Measurements from ENCODE around the gene LZTR1.

Gene LZTR1

DNA sequence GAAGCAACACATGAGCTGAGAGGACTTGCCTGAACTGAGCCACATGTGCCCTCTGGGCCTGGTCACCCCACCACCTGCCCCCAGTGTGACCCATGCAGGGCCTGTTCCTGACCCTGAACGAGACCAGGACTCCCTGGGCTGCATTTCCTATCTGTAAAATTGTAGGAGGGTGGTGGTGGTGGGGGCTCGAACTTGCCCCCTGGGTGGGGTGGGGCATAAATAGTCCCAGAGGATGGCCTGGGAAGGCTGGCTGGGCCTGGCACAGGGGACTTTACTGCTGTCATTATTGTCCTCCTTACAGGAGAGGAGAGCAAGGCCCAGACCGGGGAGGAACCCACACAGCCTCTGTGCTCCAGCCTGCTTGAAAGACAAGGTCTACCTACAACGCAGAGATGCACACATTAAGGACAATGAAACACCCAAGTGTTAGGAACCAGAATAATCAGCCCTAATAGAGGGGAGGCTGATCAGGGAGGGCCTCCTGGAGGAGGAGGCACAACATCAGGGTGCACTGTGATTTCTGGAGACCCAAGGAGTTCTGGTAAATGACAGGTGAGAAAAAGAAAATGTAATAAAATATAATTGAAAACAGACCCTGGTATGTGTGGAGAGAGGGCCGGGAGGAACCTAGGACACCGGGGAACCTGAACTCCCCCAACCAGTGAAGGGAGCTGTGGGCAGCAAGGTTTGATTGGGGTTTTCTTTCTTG is 17.9 kb upstream of the LZTR1 start:
- H3K36me3 ChIP-seq (replicated peaks; ENCODE audit: low read depth, low read length): no peaks in the 10 kb centered on the region

DNA sequence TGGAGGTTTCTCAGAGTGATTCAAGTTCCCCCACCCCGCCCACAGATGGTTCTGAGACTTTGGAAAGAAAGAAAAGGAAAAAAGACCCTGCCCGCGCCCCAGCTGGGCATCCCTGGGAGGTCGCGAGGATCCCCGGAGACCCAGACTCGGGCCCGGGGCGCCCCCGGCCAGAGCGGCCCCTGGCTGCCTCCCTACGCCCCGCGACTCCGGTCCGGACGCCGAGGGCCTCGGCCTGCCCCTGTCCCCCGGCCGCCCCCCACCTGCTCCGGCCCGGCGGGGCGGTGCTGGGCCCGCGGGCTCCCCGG is 17.3 kb upstream of the LZTR1 start:
- peaks cover 20% of the 10 kb centered on the region for H3K27me3 ChIP-seq (ENCODE audit: low read depth, low read length)
- no peaks in the 10 kb centered on the region for H4K20me1 ChIP-seq (ENCODE audit: insufficient read depth, low read length)
- H3K9me3 ChIP-seq (ENCODE audit: insufficient read depth, low read length): no peaks in the 10 kb centered on the region
- no peaks in the 10 kb centered on the region for H3K79me2 ChIP-seq (ENCODE audit: low read length)
- 0 out of 2 replicates have a peak overlapping the region, but pooled peaks have one; percentile 10 for H3K9ac ChIP-seq (ENCODE audit: low read length)
- H3K4me1 ChIP-seq (ENCODE audit: low read length): peaks cover 15% of the 10 kb centered on the region
- TF ChIP-seq EZH2phosphoT487 (IDR thresholded peaks at IDR 0.05; ENCODE audit: low read depth): no peak
- no peaks in the 10 kb centered on the region for H3K36me3 ChIP-seq (replicated peaks; ENCODE audit: low read depth, low read length)
- H3K27ac ChIP-seq (ENCODE audit: low read length): no peak overlapping the region
- H3K4me2 ChIP-seq (ENCODE audit: low read length): peak overlapping the region; percentile 60
- peak overlapping the region; percentile 52; the same call in 1 of the 2 replicates for H2AFZ ChIP-seq (ENCODE audit: low read depth, low read length)
- peak overlapping the region; percentile 65 for H3K4me3 ChIP-seq (ENCODE audit: low read length)

More for the DNA sequence above, 17.9 kb upstream of the LZTR1 start:
- no peak overlapping the region for H3K27ac ChIP-seq (ENCODE audit: low read length)
- 0 out of 2 replicates have a peak overlapping the region, but pooled peaks have one; percentile 10 for H3K9ac ChIP-seq (ENCODE audit: low read length)
- H3K4me1 ChIP-seq (ENCODE audit: low read length): peaks cover 15% of the 10 kb centered on the region
- peaks cover 20% of the 10 kb centered on the region for H3K27me3 ChIP-seq (ENCODE audit: low read depth, low read length)
- no peaks in the 10 kb centered on the region for H3K79me2 ChIP-seq (ENCODE audit: low read length)
- H4K20me1 ChIP-seq (ENCODE audit: insufficient read depth, low read length): no peaks in the 10 kb centered on the region
- peak overlapping the region; percentile 60 for H3K4me2 ChIP-seq (ENCODE audit: low read length)
- TF ChIP-seq EZH2phosphoT487 (IDR thresholded peaks at IDR 0.05; ENCODE audit: low read depth): no peak
- TF ChIP-seq, protein P1, sequence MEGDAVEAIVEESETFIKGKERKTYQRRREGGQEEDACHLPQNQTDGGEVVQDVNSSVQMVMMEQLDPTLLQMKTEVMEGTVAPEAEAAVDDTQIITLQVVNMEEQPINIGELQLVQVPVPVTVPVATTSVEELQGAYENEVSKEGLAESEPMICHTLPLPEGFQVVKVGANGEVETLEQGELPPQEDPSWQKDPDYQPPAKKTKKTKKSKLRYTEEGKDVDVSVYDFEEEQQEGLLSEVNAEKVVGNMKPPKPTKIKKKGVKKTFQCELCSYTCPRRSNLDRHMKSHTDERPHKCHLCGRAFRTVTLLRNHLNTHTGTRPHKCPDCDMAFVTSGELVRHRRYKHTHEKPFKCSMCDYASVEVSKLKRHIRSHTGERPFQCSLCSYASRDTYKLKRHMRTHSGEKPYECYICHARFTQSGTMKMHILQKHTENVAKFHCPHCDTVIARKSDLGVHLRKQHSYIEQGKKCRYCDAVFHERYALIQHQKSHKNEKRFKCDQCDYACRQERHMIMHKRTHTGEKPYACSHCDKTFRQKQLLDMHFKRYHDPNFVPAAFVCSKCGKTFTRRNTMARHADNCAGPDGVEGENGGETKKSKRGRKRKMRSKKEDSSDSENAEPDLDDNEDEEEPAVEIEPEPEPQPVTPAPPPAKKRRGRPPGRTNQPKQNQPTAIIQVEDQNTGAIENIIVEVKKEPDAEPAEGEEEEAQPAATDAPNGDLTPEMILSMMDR (IDR thresholded peaks at IDR 0.05; ENCODE audit: low read depth, low read length): no peak
- H3K4me3 ChIP-seq (ENCODE audit: low read length): peak overlapping the region; percentile 65
- no peaks in the 10 kb centered on the region for H3K9me3 ChIP-seq (ENCODE audit: insufficient read depth, low read length)
- peak overlapping the region; percentile 52; the same call in 1 of the 2 replicates for H2AFZ ChIP-seq (ENCODE audit: low read depth, low read length)

DNA sequence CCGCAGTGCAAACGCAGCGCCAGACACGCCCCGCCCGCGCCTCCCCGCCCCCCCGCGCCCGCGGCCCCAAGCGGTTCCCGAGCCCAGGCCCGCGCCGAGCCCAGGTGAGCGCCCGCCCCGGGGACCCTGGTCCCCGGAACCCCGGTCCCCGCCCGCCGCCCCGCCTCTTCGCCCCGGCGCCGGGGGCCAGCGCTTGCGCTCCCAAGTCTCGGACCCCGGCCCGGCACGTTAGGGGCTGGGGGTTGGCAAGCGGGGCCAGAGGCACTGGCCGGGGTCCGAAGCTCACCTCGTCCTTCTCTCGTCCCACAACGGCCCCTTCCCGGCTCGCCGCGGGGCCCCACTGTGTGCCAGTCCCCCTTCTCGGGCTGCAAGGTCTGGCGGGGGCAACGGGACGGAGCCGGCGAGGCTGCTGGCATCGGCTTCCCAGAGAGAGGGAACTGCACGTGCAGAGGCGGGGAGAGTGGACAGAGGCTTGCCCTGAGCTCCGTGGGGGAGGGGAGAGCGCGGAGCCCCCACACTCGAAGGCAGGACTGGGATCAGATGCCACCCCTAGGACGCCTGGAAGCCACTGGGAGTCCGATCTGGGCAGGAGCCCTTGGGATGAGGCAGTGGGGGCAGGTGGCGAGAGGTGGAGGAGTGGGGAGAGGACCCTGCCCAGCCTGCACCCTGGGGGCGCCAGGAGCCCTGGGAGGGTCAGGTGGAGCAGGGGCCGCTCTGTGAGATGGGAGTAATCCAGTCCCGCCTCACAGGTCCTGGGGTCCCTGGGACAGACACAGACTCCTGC is 16.8 kb upstream of the LZTR1 start:
- Histone ChIP-seq H3K36me3 (replicated peaks; ENCODE audit: low read depth, low read length) (no peaks in the 10 kb centered on the region), H3K4me3 (ENCODE audit: low read length) (peak overlapping the region; percentile 78), H2AFZ (ENCODE audit: low read depth, low read length) (no peak overlapping the region; the same call in 1 of the 2 replicates), H3K27ac (ENCODE audit: low read length) (no peak overlapping the region), H3K79me2 (ENCODE audit: low read length) (no peaks in the 10 kb centered on the region), H3K9ac (ENCODE audit: low read length) (peak overlapping the region; percentile 38; the same call in 1 of the 2 replicates), H3K4me1 (ENCODE audit: low read length) (peaks cover 15% of the 10 kb centered on the region), H4K20me1 (ENCODE audit: insufficient read depth, low read length) (no peaks in the 10 kb centered on the region), H3K4me2 (ENCODE audit: low read length) (peak overlapping the region; percentile 96), H3K9me3 (ENCODE audit: insufficient read depth, low read length) (no peaks in the 10 kb centered on the region), H3K27me3 (ENCODE audit: low read depth, low read length) (peaks cover 20% of the 10 kb centered on the region)
- TF ChIP-seq, protein P1 (IDR thresholded peaks at IDR 0.05; ENCODE audit: low read depth, low read length): no peak
- TF ChIP-seq EZH2phosphoT487 (IDR thresholded peaks at IDR 0.05; ENCODE audit: low read depth): no peak

DNA sequence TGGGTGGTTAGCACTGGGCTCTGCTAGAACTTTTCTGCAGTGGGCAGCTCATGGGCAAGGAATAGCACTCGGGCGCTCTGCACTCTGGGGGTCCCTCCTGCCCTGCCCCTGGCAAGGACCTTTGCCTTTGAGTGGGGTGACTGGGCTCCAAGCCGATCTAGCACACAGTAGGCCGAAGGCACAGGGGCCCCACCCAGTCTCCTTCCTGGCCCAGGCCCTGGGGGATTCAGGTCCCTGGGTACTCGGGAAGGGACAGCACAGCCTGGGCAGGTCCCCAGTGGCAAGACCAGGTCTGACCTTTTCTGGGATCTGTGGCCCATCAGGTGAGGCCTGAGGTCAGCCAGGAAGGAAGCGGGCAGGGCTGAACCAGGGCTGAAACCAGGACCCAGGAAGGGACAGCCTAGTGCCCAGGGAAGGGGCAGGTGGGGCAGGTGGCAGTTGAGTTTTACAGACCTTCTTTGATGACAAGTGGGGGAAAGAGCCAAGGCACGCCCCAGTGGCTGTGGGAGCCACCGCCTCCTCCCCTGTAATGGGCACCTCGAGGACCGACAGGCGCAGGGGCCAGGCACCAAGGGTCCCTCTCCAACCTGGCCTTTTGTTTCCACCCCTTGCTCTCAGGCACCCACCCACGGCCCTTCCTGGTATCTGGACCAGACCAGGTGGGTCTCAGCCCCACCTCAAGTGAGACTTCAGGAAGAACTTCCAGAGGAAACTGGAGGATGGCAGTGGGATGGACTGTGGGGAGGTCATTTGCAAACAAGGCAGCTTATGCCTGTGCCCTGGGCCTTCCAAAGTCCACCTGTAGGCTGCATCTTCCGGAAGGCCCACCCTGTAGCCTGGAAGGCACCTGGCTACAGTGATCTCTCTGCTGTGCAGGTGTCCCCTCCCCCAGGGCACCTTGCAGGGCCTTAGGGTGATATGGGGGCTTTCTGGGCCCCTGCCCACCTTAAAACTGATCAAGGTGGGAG is 15.9 kb upstream of the LZTR1 start:
- H2AFZ ChIP-seq (ENCODE audit: low read depth, low read length): no peak overlapping the region
- no peaks in the 10 kb centered on the region for H4K20me1 ChIP-seq (ENCODE audit: insufficient read depth, low read length)
- no peaks in the 10 kb centered on the region for H3K79me2 ChIP-seq (ENCODE audit: low read length)
- H3K9me3 ChIP-seq (ENCODE audit: insufficient read depth, low read length): no peaks in the 10 kb centered on the region
- 0 out of 2 replicates have a peak overlapping the region, but pooled peaks have one; percentile 96 for H3K4me2 ChIP-seq (ENCODE audit: low read length)
- no peak overlapping the region for H3K4me3 ChIP-seq (ENCODE audit: low read length)
- no peak overlapping the region for H3K9ac ChIP-seq (ENCODE audit: low read length)
- no peak overlapping the region for H3K27ac ChIP-seq (ENCODE audit: low read length)
- no peak for TF ChIP-seq EZH2phosphoT487 (IDR thresholded peaks at IDR 0.05; ENCODE audit: low read depth)
- TF ChIP-seq, protein P1 (IDR thresholded peaks at IDR 0.05; ENCODE audit: low read depth, low read length): no peak
- H3K36me3 ChIP-seq (replicated peaks; ENCODE audit: low read depth, low read length): no peaks in the 10 kb centered on the region
- H3K27me3 ChIP-seq (ENCODE audit: low read depth, low read length): peaks cover 20% of the 10 kb centered on the region
- peaks cover 15% of the 10 kb centered on the region for H3K4me1 ChIP-seq (ENCODE audit: low read length)
